HepG2 (cell line): Measurements from ENCODE around the gene DNAI4. TPM values are rescaled to one million over a fixed set of nuclear protein-coding genes. Genes with fewer than 3 reads are reported as not detected.

Source experiments
- DNMT3B ChIP-seq: conservative IDR thresholded peaks from 2 replicates; pipeline ENCODE4 v1.6.1; 2016; ENCODE audit warnings: missing biosample characterization, control low read depth
- ELF1 ChIP-seq: sonication (generic); formaldehyde crosslinking; IDR thresholded peaks from 2 replicates; pipeline ENCODE4 v1.4.0; 2020; ENCODE audit warnings: missing genetic modification reagents
- GATAD2A ChIP-seq: IDR thresholded peaks from 2 replicates; pipeline ENCODE4 v1.6.1; 2016
- HMG20B ChIP-seq: conservative IDR thresholded peaks from 2 replicates; pipeline ENCODE4 v1.6.1; 2016; ENCODE audit warnings: missing genetic modification reagents, missing compliant biosample characterization
- MEIS1 ChIP-seq: sonication (generic); formaldehyde crosslinking; IDR thresholded peaks from 2 replicates; pipeline ENCODE4 v1.9.0; 2021; ENCODE audit warnings: mild to moderate bottlenecking, missing genetic modification reagents, moderate library complexity, borderline replicate concordance
- NCOA1 ChIP-seq: sonication (generic); formaldehyde crosslinking; IDR thresholded peaks from 2 replicates; pipeline ENCODE4 v1.9.0; 2021; ENCODE audit warnings: missing genetic modification reagents
- PAWR ChIP-seq: sonication (generic); formaldehyde crosslinking; IDR thresholded peaks from 2 replicates; pipeline ENCODE4 v1.4.0; 2020; ENCODE audit warnings: missing genetic modification reagents, mild to moderate bottlenecking, borderline replicate concordance
- SP4 ChIP-seq: sonication (generic); formaldehyde crosslinking; IDR thresholded peaks from 2 replicates; pipeline ENCODE4 v1.8.1; 2023; ENCODE audit warnings: mild to moderate bottlenecking, missing genetic modification reagents
- TBX2 ChIP-seq: sonication (generic); formaldehyde crosslinking; IDR thresholded peaks from 2 replicates; pipeline ENCODE4 v1.5.0; 2020; ENCODE audit warnings: missing genetic modification reagents, mild to moderate bottlenecking, borderline replicate concordance
- TCF7 ChIP-seq: sonication (generic); IDR thresholded peaks from 2 replicates; pipeline ENCODE4 v1.6.1; 2016; ENCODE audit warnings: antibody characterized with exemption, low read depth
- TGIF2 ChIP-seq: IDR thresholded peaks from 2 replicates; pipeline ENCODE4 v1.6.1; 2016; ENCODE audit warnings: control low read depth, missing compliant biosample characterization
- ZNF160 ChIP-seq: sonication (generic); formaldehyde crosslinking; IDR thresholded peaks from 2 replicates; pipeline ENCODE4 v1.8.0; 2022; ENCODE audit warnings: mild to moderate bottlenecking, inconsistent platforms, missing genetic modification reagents
- ZNF207 ChIP-seq: fragments of 450-650 bp; IDR thresholded peaks from 2 replicates; pipeline ENCODE4 v1.6.1; 2016; ENCODE audit warnings: antibody characterized with exemption, borderline replicate concordance
- ZNF354B ChIP-seq: sonication (generic); formaldehyde crosslinking; IDR thresholded peaks from 2 replicates; pipeline ENCODE4 v1.8.0; 2022; ENCODE audit warnings: mild to moderate bottlenecking, missing genetic modification reagents
- ZNF605 ChIP-seq: sonication (generic); formaldehyde crosslinking; IDR thresholded peaks from 2 replicates; pipeline ENCODE4 v1.8.0; 2022; ENCODE audit warnings: mild to moderate bottlenecking, missing genetic modification reagents
- ZNF724P ChIP-seq: sonication (generic); formaldehyde crosslinking; IDR thresholded peaks from 2 replicates; pipeline ENCODE4 v1.8.0; 2022; ENCODE audit warnings: missing genetic modification reagents, borderline replicate concordance
- ZNF768 ChIP-seq: sonication (generic); formaldehyde crosslinking; IDR thresholded peaks from 2 replicates; pipeline ENCODE4 v1.4.0; 2020; ENCODE audit warnings: missing genetic modification reagents
- polyA plus RNA-seq, 8 experiments: library from polyadenylated mRNA; depleted of rRNA in 3 of 8; stranded (reverse) in 7 of 8; unstranded in 1 of 8; fragments of >200 nt; fragmentation: Illumina TruSeq in 4 of 8; extraction: Trizol in 4 of 8; gene quantifications; 2 replicates each; pipeline versions ENCODE4 v1.2.1 to v1.2.3, GENCODE V29; 2011 to 2016; ENCODE audit warnings: low read depth in 4 of 8, missing spikeins in 1 of 8, mixed read lengths in 1 of 8; ENCODE audit not compliant: insufficient read depth in 1 of 8
- total RNA-seq, 5 experiments: library from RNA; depleted of rRNA; stranded (reverse); fragments of >200 nt; fragmentation: Illumina TruSeq; extraction: Trizol; gene quantifications; 2 replicates each; pipeline ENCODE4 v1.2.3, GENCODE V29; 2016; ENCODE audit warnings: low read depth in 1 of 5
- TF ChIP-seq, protein P1 (sequence below): sonication (generic); formaldehyde crosslinking; IDR thresholded peaks from 2 replicates; pipeline ENCODE4 v1.4.0; 2020; ENCODE audit warnings: missing genetic modification reagents
- TF ChIP-seq, protein P2 (sequence below): sonication (generic); formaldehyde crosslinking; IDR thresholded peaks from 2 replicates; pipeline ENCODE4 v1.4.0; 2020; ENCODE audit warnings: missing genetic modification reagents
- TF ChIP-seq, protein P3 (sequence below): sonication (generic); formaldehyde crosslinking; IDR thresholded peaks from 2 replicates; pipeline ENCODE4 v1.5.0; 2020; ENCODE audit warnings: missing genetic modification reagents, mild to moderate bottlenecking, borderline replicate concordance
- TF ChIP-seq, protein P4 (sequence below): IDR thresholded peaks from 2 replicates; pipeline ENCODE4 v1.6.1; 2016; ENCODE audit warnings: low read depth, control low read depth
- TF ChIP-seq, protein P5 (sequence below): sonication (generic); formaldehyde crosslinking; IDR thresholded peaks from 2 replicates; pipeline ENCODE4 v1.4.0; 2020; ENCODE audit warnings: missing genetic modification reagents
- TF ChIP-seq, protein P6 (sequence below): sonication (generic); formaldehyde crosslinking; conservative IDR thresholded peaks from 2 replicates; pipeline ENCODE4 v1.8.0; 2022; ENCODE audit warnings: low read depth, missing genetic modification reagents

DNAI4 gene
- total and polyA plus RNA-seq, 2 of the 13 experiments (the other 11 are each of a cell fraction or from before 2014, with no cell fraction given), result 0.04 to 0.08 TPM

DNA sequence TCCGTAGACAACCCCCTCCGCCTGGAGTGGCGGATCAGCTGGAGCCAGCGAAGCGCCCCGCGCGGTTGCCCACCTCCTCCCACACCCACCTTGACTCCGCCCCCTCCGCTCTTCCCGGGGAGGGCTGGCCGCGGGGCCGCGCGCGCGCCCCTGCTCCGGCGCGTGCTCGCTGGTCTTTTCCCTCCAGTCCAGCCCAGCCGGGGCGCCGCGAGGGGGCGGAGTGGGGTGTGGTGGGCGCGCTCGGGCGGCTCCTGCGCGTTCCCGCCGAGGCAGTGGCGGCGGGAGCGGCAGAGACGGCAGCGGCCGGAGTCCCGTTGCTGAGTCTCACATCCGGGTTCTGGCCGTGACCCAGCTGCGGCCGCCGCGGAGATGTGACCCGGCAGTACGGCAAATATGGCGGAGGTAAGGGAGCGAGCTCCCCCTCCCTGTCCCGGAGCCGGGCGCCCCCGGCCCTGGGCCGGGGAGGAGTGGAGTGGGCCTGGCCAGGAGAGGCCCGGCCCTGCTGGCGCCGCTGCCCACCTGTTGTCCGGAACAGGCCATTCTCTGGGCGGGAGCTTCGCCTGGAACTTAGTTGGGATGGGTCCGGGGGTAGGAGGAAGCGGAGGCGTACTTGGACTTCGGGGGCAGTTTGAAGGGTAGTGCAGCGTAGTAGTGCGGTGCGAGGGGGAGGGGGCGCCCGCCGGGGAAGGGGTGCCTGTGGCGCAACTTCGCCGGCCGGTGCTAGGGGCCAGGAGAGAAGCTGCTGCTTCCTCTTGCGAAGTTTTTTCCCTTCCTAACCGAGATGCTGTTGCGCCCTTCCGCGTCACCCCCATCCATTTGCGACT, 5.6 kb upstream of the DNAI4 start (continued):
- TF ChIP-seq, protein P1, sequence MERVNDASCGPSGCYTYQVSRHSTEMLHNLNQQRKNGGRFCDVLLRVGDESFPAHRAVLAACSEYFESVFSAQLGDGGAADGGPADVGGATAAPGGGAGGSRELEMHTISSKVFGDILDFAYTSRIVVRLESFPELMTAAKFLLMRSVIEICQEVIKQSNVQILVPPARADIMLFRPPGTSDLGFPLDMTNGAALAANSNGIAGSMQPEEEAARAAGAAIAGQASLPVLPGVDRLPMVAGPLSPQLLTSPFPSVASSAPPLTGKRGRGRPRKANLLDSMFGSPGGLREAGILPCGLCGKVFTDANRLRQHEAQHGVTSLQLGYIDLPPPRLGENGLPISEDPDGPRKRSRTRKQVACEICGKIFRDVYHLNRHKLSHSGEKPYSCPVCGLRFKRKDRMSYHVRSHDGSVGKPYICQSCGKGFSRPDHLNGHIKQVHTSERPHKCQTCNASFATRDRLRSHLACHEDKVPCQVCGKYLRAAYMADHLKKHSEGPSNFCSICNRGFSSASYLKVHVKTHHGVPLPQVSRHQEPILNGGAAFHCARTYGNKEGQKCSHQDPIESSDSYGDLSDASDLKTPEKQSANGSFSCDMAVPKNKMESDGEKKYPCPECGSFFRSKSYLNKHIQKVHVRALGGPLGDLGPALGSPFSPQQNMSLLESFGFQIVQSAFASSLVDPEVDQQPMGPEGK (CRISPR knock-in tag), result peak; percentile 68; the same call in 1 of the 2 replicates
- TF ChIP-seq ZNF768 (CRISPR knock-in tag) (peak; percentile 97; the same call in 1 of the 2 replicates), ZNF160 (CRISPR knock-in tag) (no peak), ZNF354B (CRISPR knock-in tag) (peak; percentile 48; the same call in 1 of the 2 replicates), DNMT3B (CRISPR knock-in tag) (no peak), TBX2 (CRISPR knock-in tag) (peak; percentile 73), NCOA1 (CRISPR knock-in tag) (no peak), ZNF207 (no peak), MEIS1 (CRISPR knock-in tag) (0 out of 2 replicates have a peak, but pooled peaks have one; percentile 16), TCF7 (no peak; the same call in 1 of the 2 replicates), GATAD2A (CRISPR knock-in tag) (no peak), ZNF605 (CRISPR knock-in tag) (peak; percentile 60), HMG20B (CRISPR knock-in tag) (no peak), PAWR (CRISPR knock-in tag) (peak; percentile 57; the same call in 1 of the 2 replicates), SP4 (CRISPR knock-in tag) (peak; percentile 54; the same call in 1 of the 2 replicates), TGIF2 (CRISPR knock-in tag) (no peak), ZNF724P (no peak), ELF1 (CRISPR knock-in tag) (peak; percentile 67)
- TF ChIP-seq, protein P2, sequence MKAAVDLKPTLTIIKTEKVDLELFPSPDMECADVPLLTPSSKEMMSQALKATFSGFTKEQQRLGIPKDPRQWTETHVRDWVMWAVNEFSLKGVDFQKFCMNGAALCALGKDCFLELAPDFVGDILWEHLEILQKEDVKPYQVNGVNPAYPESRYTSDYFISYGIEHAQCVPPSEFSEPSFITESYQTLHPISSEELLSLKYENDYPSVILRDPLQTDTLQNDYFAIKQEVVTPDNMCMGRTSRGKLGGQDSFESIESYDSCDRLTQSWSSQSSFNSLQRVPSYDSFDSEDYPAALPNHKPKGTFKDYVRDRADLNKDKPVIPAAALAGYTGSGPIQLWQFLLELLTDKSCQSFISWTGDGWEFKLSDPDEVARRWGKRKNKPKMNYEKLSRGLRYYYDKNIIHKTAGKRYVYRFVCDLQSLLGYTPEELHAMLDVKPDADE (CRISPR knock-in tag), result no peak
- TF ChIP-seq, protein P3, sequence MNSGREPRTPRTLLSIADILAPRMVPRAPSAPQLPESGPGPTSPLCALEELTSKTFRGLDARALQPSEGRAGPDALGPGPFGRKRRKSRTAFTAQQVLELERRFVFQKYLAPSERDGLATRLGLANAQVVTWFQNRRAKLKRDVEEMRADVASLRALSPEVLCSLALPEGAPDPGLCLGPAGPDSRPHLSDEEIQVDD (CRISPR knock-in tag), result no peak
- TF ChIP-seq, protein P4, sequence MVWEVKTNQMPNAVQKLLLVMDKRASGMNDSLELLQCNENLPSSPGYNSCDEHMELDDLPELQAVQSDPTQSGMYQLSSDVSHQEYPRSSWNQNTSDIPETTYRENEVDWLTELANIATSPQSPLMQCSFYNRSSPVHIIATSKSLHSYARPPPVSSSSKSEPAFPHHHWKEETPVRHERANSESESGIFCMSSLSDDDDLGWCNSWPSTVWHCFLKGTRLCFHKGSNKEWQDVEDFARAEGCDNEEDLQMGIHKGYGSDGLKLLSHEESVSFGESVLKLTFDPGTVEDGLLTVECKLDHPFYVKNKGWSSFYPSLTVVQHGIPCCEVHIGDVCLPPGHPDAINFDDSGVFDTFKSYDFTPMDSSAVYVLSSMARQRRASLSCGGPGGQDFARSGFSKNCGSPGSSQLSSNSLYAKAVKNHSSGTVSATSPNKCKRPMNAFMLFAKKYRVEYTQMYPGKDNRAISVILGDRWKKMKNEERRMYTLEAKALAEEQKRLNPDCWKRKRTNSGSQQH (CRISPR knock-in tag), result no peak
- TF ChIP-seq, protein P5, sequence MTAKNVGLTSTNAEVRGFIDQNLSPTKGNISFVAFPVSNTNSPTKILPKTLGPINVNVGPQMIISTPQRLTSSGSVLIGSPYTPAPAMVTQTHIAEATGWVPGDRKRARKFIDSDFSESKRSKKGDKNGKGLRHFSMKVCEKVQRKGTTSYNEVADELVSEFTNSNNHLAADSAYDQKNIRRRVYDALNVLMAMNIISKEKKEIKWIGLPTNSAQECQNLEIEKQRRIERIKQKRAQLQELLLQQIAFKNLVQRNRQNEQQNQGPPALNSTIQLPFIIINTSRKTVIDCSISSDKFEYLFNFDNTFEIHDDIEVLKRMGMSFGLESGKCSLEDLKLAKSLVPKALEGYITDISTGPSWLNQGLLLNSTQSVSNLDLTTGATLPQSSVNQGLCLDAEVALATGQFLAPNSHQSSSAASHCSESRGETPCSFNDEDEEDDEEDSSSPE (CRISPR knock-in tag), result no peak
- TF ChIP-seq, protein P6, sequence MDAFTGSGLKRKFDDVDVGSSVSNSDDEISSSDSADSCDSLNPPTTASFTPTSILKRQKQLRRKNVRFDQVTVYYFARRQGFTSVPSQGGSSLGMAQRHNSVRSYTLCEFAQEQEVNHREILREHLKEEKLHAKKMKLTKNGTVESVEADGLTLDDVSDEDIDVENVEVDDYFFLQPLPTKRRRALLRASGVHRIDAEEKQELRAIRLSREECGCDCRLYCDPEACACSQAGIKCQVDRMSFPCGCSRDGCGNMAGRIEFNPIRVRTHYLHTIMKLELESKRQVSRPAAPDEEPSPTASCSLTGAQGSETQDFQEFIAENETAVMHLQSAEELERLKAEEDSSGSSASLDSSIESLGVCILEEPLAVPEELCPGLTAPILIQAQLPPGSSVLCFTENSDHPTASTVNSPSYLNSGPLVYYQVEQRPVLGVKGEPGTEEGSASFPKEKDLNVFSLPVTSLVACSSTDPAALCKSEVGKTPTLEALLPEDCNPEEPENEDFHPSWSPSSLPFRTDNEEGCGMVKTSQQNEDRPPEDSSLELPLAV, result no peak
